Activated gamma-delta T cell treated with anti-CD3 and anti-CD28 coated beads, Interleukin-2, amount 50 U/mL, for 16 hours (primary cell): ENCODE measurements around the gene ATRX.
"Not testable (repeated sequence)": the region's sequence is repeated elsewhere in the genome, so short reads cannot be mapped to it uniquely, and the experiment has no call there.

Source experiments
- DNase-seq: peaks from one replicate; pipeline ENCODE4 v3.0.0-alpha.2; 2020; ENCODE audit warnings: low read depth

Gene ATRX

GRCh38 chrX:77621453-77621852, 164.6 kb downstream of the ATRX start:
- DNase-seq, result not testable (repeated sequence)

GRCh38 chrX:77617206-77617605, 168.8 kb downstream of the ATRX start:
- DNase-seq, result no peak

GRCh38 chrX:77603635-77604336, 182.2 kb downstream of the ATRX start:
- no peak for DNase-seq

GRCh38 chrX:77597511-77597910, 188.5 kb downstream of the ATRX start:
- DNase-seq, result no peak

GRCh38 chrX:77597090-77597489, 188.9 kb downstream of the ATRX start:
- DNase-seq, result no peak

- no peak for DNase-seq
These were observed 190.2 kb downstream of the ATRX start for GRCh38 chrX:77595848-77596247.

- no peak for DNase-seq
These were observed 213.7 kb downstream of the ATRX start for GRCh38 chrX:77572322-77572721.

- DNase-seq, result no peak
These were observed 220.7 kb downstream of the ATRX start for GRCh38 chrX:77565278-77565677.

GRCh38 chrX:77564823-77565222, 221.2 kb downstream of the ATRX start:
- DNase-seq, result no peak

- no peak for DNase-seq
These were observed 224.6 kb downstream of the ATRX start for GRCh38 chrX:77561372-77561771.

GRCh38 chrX:77556276-77556675, 229.7 kb downstream of the ATRX start:
- DNase-seq, result no peak

GRCh38 chrX:77548751-77549150, 237.3 kb downstream of the ATRX start:
- no peak for DNase-seq

GRCh38 chrX:77539778-77540177, 246.2 kb downstream of the ATRX start:
- DNase-seq, result not testable (repeated sequence)

GRCh38 chrX:77531261-77531660, 254.8 kb downstream of the ATRX start:
- DNase-seq, result not testable (repeated sequence)

GRCh38 chrX:77528034-77528433, 258.0 kb downstream of the ATRX start:
- DNase-seq, result no peak

GRCh38 chrX:77527233-77528001, 258.6 kb downstream of the ATRX start:
- DNase-seq, result no peak

- DNase-seq, result no peak
These were observed 266.3 kb downstream of the ATRX start for GRCh38 chrX:77519765-77520164.

- no peak for DNase-seq
These were observed 271.8 kb downstream of the ATRX start for GRCh38 chrX:77514177-77514576.

- DNase-seq, result no peak
These were observed 276.0 kb downstream of the ATRX start for GRCh38 chrX:77510007-77510406.

- DNase-seq, result no peak
These were observed 280.8 kb downstream of the ATRX start for GRCh38 chrX:77505227-77505626.

- no peak for DNase-seq
These were observed 283.0 kb downstream of the ATRX start for GRCh38 chrX:77502951-77503525.

GRCh38 chrX:77500164-77500563, 285.9 kb downstream of the ATRX start:
- DNase-seq, result not testable (repeated sequence)
